GM19043 (cell line): ENCODE results near the gene EXOSC7.
"Not testable (repeated sequence)": the region's sequence is repeated elsewhere in the genome, so short reads cannot be mapped to it uniquely, and the experiment has no call there.

Experiments used
- ATAC-seq: cut with Tn5 transposase; IDR thresholded peaks from one replicate; pipeline ENCODE4 v1.9.1; 2021; ENCODE audit warnings: low read depth; ENCODE audit not compliant: unreplicated experiment

The EXOSC7 gene

DNA sequence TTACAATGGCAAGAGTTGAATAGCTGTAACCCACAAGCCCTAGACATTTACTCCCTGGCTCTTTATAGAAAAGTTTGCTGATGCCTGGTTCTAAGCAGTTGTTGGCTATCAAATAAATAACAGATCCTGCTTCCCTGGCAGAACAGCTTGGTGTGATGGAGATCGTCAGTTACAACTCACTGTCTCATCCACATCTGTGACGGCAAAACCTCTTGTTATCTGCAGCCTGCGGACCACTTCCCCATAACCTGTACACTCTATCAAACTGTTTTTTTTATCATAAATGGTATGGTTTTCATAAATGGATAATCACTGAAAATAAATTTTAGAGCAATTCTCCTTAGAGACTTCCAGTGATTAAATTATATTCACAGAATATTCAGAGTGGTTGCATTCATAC lies 14.2 kb upstream of the EXOSC7 start:
- no peak for ATAC-seq

DNA sequence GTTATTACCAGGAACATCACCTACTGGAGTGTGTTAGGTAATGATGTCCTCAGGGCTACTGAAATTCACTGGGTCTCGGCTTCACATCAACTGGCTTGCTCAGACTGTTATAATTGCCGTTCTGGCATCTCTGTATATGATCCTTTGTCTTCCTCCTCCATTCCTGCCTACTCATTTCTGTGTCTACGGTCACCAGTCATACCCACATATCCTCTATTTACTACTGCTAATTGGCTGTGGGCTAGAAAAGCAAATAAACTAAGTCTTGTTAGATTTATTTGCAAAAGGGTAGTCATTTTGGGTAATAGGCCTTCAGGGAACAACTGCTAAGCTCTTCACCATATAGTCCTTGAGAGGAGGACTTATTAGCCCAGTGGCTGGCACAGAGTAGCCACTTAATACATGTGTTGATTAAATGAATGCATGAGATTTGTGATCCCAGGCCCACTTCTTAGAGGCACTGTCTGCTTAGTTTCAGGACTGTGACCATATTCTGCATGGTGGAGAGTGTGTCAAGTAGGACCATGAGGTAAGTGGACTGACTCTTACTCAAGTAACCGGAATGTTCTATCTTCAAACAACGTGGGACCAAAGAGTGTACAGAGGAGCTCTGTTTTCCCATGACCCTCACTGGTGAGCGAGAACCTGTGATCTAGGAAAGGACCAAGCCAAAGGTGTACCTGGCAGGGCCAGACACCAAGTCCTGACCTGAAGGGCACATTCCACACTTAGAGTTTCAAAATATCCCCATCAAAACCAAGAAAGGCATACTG lies 13.2 kb upstream of the EXOSC7 start:
- ATAC-seq, result no peak

DNA sequence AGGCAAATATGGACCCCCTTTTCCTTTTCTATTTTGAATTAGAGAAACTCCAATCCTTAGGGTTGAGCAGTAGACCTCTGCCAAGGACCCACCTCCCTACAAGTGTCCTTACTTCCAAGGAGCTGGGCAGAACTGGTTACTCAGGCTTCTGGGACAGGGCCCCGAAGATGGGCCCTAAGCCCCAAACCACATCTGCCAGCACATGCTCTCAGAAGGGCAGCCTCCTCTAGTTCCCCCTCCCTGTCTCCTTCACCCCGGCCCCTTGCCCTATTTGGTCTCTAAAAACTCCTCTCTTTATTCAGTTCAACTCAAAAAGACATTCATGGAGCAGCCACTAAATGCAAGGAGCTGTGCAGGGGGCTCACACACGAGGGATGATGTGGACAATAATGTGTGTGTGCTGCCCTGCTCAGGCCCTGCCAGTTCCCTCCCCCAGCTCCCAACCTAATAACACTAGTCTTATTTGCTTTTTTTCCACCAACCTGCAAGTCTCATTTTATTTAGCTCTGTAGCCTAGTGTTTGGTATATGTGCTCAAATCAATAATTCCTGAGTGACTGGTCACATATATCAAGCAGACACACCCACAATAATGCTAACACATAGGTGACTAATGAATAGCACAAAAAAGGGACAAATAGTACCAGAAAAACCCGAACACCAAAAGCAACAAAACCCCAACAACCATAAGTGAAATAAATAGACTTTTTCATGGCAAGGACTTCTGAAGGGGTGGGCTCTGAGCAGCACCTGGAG lies 12.3 kb upstream of the EXOSC7 start:
- ATAC-seq, result no peak

DNA sequence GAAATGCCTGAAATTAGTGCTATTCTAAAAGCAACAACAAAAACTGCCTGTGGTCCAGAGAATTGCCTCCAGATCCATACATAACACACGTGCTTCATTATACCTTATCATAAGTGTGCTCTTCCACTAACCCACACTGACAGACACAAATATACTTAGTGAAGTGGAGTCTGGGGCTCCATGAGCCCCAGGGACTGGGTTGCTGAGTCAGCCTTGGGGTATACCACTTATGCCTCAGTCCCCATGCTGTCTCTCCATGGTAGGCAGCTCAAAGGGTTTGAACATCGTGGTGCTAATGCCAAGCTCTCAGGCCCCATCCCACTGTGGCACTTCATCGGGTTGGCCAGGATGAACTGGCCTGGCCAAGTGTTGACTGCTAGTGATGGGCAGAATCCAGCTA lies 10.9 kb upstream of the EXOSC7 start:
- ATAC-seq, result no peak

DNA sequence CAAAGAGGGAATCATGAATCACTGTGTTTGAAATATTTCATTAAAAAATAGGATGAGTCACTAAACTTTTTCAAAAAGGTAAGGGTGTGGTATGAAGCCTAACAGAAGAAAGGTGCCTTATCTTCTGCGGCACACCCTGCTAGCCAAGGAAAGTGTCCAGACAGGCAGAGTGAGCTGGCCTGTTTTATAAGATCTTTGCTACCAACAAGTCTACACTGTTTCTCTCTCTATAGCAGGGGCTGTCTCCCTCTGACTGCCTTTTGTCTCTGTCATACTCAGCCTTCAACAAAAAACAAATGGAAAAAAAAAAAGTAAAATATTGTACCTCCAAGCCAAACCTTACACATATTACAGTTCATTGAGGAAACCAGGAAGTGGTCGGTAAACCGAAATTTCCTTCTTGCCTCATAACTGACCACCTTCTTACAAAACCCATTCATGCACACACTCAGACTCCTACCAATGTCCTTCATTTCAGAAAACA lies 9.2 kb upstream of the EXOSC7 start:
- ATAC-seq, result no peak

DNA sequence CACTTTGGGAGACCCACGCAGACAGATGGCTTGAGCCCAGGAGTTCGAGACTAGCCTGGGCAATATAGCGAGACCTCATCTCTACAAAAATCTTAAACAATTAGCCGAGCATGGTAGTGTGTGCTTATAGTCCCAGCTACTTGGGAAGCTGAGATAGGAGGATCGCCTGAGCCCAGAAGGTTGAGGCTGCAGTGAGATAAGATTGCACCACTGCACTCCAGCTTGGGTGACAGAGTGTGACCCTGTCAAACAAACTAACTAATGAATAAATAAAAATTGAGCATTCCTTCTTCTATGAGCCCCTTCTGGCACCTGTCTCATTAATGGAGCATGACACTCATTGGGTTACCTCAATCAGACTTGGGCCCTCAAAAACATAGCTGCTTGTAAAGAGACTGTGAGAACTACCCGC lies 7.6 kb upstream of the EXOSC7 start:
- no peak for ATAC-seq

DNA sequence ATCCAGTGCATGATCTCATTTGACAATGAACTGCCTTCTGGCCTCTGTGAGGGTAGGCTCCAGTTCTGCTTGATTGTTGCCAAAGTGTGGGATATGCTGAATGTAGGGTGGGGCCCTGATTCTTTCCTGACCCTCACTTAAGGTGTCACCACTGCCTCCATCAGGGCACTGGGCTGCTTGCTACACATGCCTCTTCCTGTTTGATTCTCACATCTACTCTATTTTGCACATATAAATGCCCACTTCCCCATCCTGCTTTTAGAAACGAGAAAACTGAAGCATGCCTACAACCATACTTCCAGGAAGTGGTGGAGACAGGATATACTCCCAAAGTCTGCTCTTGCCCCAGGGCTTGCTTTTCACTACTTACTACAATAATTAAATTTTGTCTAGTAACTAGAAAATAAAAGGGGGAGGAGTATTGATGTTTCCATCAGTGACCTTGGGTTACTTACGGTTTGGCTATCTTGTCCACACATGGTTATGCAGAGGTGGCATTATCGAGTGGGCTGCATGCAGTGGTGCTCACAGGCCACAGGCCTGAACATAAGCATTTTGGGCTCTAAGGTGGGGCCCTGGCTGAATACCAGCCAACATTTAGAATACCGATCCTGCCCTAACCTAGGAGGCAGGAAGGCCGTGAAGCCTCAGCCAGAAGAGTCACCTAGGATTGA lies 6.8 kb upstream of the EXOSC7 start:
- no peak for ATAC-seq

DNA sequence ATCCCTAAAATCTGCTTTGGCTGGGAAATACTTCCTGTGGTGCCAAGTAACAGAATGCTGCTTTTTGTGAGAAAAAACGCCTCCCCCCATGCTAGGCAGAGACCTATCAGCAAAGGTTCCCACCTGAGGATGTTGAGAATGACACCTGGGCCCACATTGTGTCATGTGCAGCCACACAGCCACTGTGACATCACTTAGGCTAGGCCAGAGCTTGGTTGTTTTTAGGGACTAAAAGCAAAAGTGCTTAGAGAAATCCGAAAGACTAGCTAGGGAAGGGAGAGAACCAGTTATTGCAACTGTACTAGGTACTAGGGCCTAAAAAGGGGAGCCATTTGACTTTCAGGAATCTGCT lies 6.2 kb upstream of the EXOSC7 start:
- no peak for ATAC-seq

DNA sequence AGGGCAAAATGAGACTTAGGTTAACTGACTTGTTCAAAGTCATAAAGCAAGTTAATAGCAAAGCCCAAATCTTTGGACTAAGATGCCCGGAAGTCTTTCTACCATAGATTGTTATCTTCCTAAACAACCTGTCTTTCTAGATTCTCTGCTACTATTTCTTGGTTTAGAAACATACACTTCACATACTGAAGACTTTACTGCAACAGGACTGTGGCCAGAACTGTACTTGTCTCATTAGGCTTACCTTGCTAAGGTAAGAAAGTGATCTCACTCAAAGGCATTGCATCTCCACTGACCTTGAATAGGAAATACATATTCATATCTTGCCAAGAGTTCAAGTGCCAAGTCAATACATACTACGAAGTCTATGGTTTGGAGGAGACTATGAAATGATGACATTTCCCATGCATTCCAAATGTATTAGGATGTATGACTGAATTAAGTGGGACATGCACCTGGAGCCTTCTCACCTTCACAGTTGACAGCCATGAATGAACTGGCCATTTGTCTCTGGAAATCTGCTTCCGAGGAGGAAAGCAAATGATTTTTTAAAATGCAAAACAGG lies 5.0 kb upstream of the EXOSC7 start:
- ATAC-seq, result no peak

DNA sequence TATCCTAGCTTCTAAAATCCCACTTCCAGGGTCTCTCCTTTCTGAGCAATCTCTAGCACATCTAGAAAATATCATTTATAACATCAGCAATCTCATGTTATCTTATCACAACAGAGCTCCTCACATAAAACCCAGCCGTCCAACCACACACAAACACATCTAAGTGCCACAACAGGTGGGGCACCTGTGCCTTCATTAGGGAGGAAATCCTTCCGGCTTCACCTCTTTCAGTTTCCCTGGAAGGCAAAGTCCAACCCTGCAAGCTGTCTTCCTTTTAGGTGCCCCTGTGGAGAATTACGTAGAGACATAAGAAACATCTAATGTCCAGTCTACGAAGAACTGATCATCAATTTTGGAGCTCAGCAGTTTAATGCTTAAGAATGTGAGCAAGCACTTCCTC lies 1.6 kb upstream of the EXOSC7 start:
- no peak for ATAC-seq

DNA sequence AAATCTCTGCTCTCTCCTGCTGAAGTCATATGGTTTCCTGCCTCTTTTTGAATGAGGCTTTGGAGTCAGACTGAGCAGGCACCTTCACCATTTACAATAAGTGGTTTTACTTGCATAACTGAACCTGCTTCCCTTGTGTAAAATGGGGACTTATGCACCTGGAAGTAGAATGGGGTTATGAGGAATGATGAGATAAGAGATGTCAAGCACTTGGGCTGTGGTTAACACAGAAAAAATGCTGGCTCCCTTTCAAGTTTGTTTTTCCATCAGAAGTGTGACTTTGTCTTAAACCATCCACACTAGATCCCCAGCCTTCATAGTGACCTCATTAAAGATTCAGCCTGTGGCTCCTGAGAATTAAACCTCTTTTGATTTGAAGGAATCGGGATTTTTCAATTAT lies 5.2 kb downstream of the EXOSC7 start:
- ATAC-seq, result no peak

DNA sequence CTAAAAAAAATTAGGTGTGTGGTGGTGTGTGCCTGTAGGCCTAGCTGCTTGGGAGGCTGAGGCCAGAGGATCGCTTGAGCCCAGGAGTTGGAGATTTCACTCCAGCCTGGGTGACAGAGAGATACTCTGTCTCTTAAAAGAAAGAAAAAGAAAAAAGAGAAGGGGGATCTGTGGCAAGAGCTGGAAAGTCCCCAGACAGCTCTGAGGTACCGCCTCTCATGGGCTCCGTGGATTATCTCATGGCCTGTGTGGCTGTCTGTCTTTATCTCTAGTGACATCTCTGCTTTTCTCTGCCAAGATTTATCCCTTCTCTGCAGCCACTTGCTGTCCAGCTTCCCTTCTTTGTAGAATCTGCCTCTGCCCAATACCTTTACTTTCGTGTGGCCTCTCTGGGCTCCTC lies 5.7 kb downstream of the EXOSC7 start:
- no peak for ATAC-seq

DNA sequence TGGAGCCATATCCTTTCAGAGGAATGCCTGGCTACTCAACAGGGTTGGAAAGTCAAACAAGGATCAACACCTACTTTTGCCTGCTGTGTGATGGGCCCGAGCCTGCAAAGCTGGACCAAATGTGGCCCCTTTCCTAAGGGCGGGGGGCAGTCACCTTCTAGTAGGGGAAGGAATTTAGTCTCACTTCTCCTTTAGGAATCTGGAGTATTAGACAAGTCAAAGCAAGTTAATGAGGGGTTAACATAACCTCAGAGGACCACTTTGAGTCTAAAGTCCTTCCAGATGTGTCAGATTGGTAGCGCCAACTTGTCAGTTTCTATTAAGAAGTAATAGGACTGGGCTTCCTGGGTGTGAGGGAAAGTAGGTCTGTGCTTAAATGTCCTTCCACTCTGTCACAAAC lies 6.8 kb downstream of the EXOSC7 start:
- ATAC-seq, result no peak

DNA sequence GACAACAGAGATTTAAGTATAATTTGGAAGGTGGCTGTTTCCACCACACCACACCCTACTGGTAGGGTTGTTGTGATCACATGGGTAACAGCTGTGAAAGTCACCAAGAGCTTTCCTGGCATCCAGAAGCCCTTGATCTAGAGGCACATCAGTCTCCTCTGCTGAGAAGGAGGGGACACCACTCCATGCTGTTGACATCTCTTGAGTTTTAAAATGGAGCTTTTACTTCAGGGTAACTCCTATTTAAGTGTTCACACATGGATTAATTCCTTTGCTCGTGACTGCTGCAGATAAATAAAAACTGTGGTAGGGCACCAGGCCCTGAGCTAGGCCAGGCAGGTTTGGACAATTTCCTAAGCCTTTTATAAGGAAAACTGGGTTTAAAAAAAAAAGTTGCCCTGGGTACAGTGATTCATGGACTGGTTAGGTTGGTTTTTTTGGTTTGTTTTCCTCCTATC lies 7.5 kb downstream of the EXOSC7 start:
- no peak for ATAC-seq

DNA sequence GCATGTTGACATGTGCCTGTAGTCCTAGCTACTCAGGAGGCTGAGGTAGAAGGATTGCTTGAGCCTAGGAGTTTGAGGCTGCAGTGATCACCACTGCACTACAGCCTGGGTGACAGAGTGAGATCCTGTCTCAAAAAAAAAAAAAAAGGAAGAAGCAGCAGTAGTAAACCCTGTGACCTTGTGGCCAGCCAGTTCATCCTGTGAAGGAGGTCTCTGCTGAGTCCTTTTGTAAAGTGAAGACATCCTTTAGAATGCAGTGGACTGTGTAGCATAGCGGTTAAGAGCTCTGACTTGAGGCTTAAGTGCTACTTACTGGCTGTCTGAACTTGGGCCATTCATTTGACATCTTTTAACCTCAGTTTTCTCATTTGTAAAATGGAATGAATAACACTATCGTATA lies 8.3 kb downstream of the EXOSC7 start:
- peak; percentile 48 for ATAC-seq

DNA sequence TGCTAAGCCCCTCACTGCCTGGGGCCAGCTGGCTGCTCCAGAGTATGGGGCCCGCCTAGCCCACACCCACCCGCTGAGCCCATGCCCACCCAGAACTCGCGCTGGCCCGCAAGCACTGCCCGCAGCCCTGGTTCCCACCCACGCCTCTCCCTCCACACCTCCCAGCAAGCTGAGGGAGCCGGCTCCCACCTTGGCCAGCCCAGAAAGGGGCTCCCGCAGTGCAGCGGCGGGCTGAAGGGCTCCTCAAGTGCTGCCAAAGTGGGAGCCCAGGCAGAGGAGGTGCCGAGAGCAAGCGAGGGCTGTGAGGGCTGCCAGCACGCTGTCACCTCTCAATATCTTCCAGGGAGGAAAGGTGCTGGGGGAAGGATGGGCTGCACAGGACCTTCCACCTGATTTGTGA lies 10.3 kb downstream of the EXOSC7 start:
- not testable (repeated sequence) for ATAC-seq

DNA sequence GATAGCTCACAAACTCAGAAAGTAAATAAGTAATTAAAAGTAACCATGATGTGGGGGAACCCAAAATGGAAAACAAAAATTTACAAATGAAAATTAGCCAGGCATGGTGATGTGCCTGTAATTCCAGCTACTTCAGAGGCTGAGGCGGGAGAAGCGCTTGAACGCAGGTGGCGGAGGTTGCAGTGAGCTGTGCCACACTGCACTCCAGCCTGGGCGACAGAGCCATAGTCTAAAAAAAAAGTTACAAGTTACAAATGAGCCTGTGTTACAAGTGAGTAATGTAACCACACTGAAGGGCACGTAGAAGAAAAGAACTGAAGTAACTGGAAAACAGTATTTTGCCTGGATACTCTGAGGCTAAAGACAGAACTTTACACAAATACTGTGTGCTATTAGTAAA lies 11.3 kb downstream of the EXOSC7 start:
- no peak for ATAC-seq

DNA sequence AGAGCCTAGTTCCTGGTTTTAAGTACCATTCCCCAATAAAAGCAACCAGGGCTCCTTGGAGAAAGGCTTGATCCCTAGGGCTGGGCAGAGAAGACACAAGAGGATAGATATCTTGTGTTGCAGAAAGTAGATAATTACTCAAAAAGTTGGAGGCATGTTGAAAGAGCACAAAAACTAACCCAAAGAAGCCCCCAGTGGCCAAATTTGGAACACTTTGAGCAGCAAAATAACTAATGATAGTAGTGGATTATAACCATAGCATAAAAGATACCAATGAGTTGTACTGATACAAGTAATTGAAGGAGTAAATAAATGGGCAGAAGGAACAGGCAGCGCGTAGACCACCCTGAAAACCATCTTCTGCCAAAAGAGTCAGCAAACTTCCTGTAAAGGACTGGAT lies 12.0 kb downstream of the EXOSC7 start:
- ATAC-seq, result no peak

DNA sequence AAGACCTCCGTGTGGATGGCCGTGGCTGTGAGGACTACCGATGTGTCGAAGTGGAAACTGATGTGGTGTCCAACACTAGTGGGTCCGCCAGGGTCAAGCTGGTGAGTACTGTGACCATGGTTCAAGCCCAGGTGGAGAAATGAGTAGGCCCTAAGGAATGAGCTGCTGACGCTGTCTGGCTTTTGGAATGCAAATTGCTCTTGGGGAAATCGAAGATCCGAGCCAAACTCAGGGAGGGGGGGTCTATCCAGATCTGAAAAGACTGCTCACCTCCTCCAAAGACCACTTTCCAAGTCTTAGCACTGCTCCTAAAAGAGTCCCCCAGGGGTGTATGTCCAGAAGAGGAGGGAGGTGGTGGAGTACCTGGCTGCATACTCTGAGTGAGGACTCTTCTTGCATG lies 13.1 kb downstream of the EXOSC7 start:
- no peak for ATAC-seq

DNA sequence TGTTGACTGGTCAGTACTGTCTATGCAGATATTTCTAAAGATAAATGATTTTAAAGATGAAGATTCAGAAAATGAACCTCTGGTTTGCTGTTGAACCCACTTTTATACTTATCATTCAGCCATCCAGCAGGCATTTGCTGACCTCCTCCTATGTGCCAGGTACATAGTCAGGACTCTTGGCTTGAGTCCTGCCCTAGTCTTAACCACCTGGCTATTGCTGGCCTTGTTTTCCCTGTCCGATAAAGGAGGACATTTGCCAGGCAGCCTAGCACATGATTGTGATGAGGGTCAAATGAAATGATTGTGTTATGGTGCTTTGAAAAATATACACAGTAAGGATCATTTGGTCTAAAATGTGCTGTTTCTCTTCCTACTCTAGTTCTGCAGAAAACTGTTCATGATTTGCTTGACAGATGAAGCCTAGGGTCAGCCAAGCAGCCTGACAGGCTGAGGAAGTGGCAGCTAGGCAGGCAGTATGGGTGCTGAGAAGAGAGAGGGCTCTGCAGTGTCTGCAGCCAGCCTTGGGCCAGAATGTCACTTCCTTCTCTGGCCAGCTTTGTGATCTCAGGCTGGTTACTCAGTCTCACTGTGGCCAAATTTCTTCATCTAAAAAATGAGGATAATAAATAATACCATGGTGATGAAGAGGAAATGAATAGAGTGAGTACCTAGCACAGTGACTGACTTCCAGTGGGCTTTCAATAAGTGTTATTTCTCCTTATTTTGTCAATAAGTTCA lies 13.8 kb downstream of the EXOSC7 start:
- ATAC-seq, result no peak

DNA sequence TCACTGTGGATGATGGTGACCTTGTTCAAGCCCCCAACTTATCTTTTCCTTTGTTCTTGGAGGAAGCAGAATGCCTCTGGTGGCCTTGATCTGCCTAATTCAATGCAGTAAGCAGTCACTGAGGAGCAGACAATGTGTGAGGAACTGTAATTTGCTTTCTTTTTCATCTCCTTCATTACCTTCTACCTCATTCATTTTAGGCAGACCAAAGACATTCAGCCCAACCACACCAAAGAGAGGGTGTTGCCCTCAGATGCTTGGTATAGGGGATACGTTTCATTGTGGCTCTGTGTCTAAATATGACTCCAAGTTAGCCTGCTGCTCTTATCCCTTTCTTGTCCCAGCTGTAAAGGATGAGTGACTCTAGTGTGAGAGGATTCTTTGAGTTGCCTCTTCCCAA lies 15.3 kb downstream of the EXOSC7 start:
- ATAC-seq, result no peak
